Natural killer cell (primary cell): Measurements from ENCODE around the gene TWIST2. TPM values are rescaled to one million over a fixed set of nuclear protein-coding genes. Genes with fewer than 3 reads are reported as not detected.

Experiments
- ATAC-seq, 3 donors: fragments of 150-1000 bp in 2 of 3; fragments of 200-7000 bp in 1 of 3; cut with Tn5 transposase; 1 replicate in 1 of 3; 2 replicates in 2 of 3; pipeline ENCODE4 v1.10.0; 2021; ENCODE audit warnings: mild to moderate bottlenecking in 2 of 3, moderate library complexity in 2 of 3
- DNase-seq, 2 donors: peaks; one replicate each; pipeline versions ENCODE4 v3.0.0 to v3.0.0-alpha.2; 2013 to 2021; ENCODE audit warnings: mixed read lengths in 1 of 2
- H3K27ac ChIP-seq: one replicate; pipeline ENCODE4 v1.5.1; 2013; ENCODE audit warnings: mild to moderate bottlenecking, low read length
- H3K27me3 ChIP-seq: one replicate; pipeline ENCODE4 v1.6.1; 2013; ENCODE audit warnings: low read length; ENCODE audit not compliant: control insufficient read depth, insufficient read depth
- H3K36me3 ChIP-seq: one replicate; pipeline ENCODE4 v1.6.1; 2013; ENCODE audit warnings: low read length; ENCODE audit not compliant: control insufficient read depth, insufficient read depth
- H3K4me1 ChIP-seq: one replicate; pipeline ENCODE4 v1.6.1; 2013; ENCODE audit warnings: low read length; ENCODE audit not compliant: control insufficient read depth, insufficient read depth
- H3K4me3 ChIP-seq: one replicate; pipeline ENCODE4 v1.5.1; 2013; ENCODE audit warnings: low read length
- H3K9me3 ChIP-seq: one replicate; pipeline ENCODE4 v1.6.1; 2013; ENCODE audit warnings: low read length; ENCODE audit not compliant: control insufficient read depth, insufficient read depth
- H3K27ac Mint-ChIP-seq, 2 donors: one replicate each; pipeline ENCODE4 v1.8.0; 2022; ENCODE audit warnings: mild to moderate bottlenecking in 2 of 2, mixed read lengths in 2 of 2, moderate library complexity in 1 of 2
- H3K27me3 Mint-ChIP-seq, 2 donors: one replicate each; pipeline ENCODE4 v1.8.0; 2022; ENCODE audit warnings: low read depth in 2 of 2, mixed read lengths in 2 of 2
- H3K36me3 Mint-ChIP-seq: one replicate; pipeline ENCODE4 v1.8.0; 2022; ENCODE audit warnings: mixed read lengths
- H3K4me1 Mint-ChIP-seq, 2 donors: one replicate each; pipeline ENCODE4 v1.8.0; 2022; ENCODE audit warnings: mixed read lengths in 2 of 2
- H3K4me3 Mint-ChIP-seq: one replicate; pipeline ENCODE4 v1.8.0; 2022; ENCODE audit warnings: mild to moderate bottlenecking, moderate library complexity, mixed read lengths
- H3K9me3 Mint-ChIP-seq, 2 donors: one replicate each; pipeline ENCODE4 v1.8.0; 2022; ENCODE audit warnings: mixed read lengths in 2 of 2
- WGBS: methylation state at CpG from one replicate; pipeline ENCODE4 v1.1.7; 2013; ENCODE audit warnings: missing lambda C conversion rate; ENCODE audit not compliant: insufficient coverage; 5-methylcytosine and 5-hydroxymethylcytosine counted together
- intact Hi-C: fragments of 100-400 bp; cut with micrococcal nuclease; formaldehyde crosslinking; loops from one replicate; pipeline ENCODE4 v1.14.2; 2022
- total RNA-seq, 4 donors: library from RNA; stranded (reverse); fragments of 120-200 nt in 1 of 4; gene quantifications; one replicate each; pipeline versions ENCODE4 v1.2.3 to v1.2.4, GENCODE V29; 2013 to 2022
- TF ChIP-seq, protein P1 (sequence below): fragments of 200-600 bp; IDR thresholded peaks from one replicate; pipeline ENCODE4 v1.8.0; 2022; ENCODE audit warnings: antibody characterized with exemption

Gene TWIST2
- total RNA-seq, 3 donors from 2014 or later (not counting 1 experiment from before 2014, with no cell fraction given) = not detected

DNA sequence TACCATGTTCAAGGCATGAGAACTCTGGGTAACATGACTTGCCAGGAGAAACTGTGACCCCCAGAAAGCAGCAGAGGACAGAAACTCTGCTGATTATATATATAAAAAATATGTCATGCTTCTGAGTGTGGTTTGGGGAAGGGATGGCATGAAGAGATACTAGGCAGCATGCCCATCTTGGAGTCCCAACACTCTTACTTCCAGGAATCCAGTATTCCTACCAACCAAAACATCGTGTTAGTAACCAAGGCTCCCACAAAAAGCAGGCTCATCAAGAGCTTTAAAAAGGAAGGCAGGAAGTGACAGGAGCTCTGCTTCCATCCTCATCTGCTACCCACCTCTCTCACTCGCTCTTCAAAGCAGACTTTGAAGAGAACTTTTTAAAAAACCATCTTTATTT lies 31.6 kb upstream of the TWIST2 start:
- no peak overlapping the region for H3K27ac ChIP-seq
- Mint-ChIP-seq H3K4me3 (no peak overlapping the region), H3K4me1 (no peaks in the 10 kb centered on the region), H3K27me3 (peaks cover 36 to 68% of the 10 kb centered on the region in 2 donors), H3K9me3 (peaks cover 0 to 2% of the 10 kb centered on the region in 2 donors), H3K27ac (no peak overlapping the region), H3K36me3 (no peaks in the 10 kb centered on the region)
- H3K9me3 ChIP-seq = no peaks in the 10 kb centered on the region
- 62% methylated on average over 2 of the region's 2 CpGs for WGBS
- TF ChIP-seq, protein P1, sequence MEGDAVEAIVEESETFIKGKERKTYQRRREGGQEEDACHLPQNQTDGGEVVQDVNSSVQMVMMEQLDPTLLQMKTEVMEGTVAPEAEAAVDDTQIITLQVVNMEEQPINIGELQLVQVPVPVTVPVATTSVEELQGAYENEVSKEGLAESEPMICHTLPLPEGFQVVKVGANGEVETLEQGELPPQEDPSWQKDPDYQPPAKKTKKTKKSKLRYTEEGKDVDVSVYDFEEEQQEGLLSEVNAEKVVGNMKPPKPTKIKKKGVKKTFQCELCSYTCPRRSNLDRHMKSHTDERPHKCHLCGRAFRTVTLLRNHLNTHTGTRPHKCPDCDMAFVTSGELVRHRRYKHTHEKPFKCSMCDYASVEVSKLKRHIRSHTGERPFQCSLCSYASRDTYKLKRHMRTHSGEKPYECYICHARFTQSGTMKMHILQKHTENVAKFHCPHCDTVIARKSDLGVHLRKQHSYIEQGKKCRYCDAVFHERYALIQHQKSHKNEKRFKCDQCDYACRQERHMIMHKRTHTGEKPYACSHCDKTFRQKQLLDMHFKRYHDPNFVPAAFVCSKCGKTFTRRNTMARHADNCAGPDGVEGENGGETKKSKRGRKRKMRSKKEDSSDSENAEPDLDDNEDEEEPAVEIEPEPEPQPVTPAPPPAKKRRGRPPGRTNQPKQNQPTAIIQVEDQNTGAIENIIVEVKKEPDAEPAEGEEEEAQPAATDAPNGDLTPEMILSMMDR = no peak
- H3K36me3 ChIP-seq = no peaks in the 10 kb centered on the region
- ATAC-seq (no peak), DNase-seq (no peak)
- H3K27me3 ChIP-seq = peaks cover 3% of the 10 kb centered on the region
- no peak overlapping the region for H3K4me3 ChIP-seq
- H3K4me1 ChIP-seq = no peaks in the 10 kb centered on the region
- intact Hi-C loops = no loop called here

DNA sequence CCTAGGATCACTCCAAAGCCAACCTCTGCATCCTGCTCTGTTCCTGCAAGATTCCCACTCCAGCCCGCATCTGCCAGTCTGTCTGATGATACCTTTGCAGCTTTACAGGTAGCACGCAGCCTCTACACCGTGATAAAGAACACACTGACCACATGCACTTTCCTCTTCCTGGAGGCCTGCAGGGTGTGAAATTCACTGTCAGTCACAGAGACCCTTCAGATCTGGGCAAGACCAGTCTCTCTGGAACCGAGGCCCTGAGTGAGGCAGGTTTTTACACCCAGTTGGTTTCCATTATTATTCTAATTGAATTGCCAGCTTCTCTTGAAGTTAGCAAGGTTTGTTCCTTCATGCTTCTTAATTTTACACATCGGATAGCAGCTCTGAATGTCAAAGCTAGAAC lies 30.5 kb upstream of the TWIST2 start:
- Histone ChIP-seq H3K9me3 (no peaks in the 10 kb centered on the region), H3K4me1 (no peaks in the 10 kb centered on the region), H3K27ac (no peak overlapping the region), H3K36me3 (no peaks in the 10 kb centered on the region), H3K4me3 (no peak overlapping the region), H3K27me3 (peaks cover 3% of the 10 kb centered on the region)
- Mint-ChIP-seq H3K27ac (no peak overlapping the region), H3K9me3 (peaks cover 0 to 2% of the 10 kb centered on the region in 2 donors), H3K4me3 (no peak overlapping the region), H3K36me3 (no peaks in the 10 kb centered on the region), H3K4me1 (no peaks in the 10 kb centered on the region), H3K27me3 (peaks cover 38 to 67% of the 10 kb centered on the region in 2 donors)
- no peak for ATAC-seq
- no peak for DNase-seq
- WGBS = 22% methylated on average over 5 of the region's 5 CpGs
- TF ChIP-seq, protein P1 = no peak
- intact Hi-C loops = no loop called here

DNA sequence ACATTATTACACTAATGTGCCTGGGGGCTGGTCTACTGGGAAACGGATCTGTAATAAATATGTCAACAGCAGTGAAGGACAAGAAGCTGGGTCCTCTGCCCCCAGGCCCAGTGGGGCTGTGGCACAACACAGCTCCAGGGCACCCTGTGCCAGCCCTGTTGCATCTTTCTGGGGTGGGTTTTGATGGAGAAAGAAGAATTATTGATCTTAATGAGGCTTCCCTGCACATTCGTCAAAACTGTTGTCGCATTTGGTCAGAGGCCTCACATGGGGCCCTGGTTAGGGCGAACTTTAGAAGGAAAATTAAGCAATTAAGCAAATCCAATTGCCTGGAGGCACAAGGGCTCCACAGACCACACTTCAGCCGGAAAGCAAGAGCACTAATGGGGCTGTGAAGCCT lies 30.0 kb upstream of the TWIST2 start:
- H3K27ac ChIP-seq = no peak overlapping the region
- H3K9me3 Mint-ChIP-seq = peaks cover 0 to 2% of the 10 kb centered on the region in 2 donors
- no peaks in the 10 kb centered on the region for H3K36me3 ChIP-seq
- no peak overlapping the region for H3K4me3 ChIP-seq
- no peak overlapping the region for H3K4me3 Mint-ChIP-seq
- H3K27me3 ChIP-seq = peaks cover 3% of the 10 kb centered on the region
- no peaks in the 10 kb centered on the region for H3K4me1 Mint-ChIP-seq
- ATAC-seq = no peak
- TF ChIP-seq, protein P1 = no peak
- 61% methylated on average over 5 of the region's 5 CpGs for WGBS
- no peak overlapping the region for H3K27ac Mint-ChIP-seq
- H3K36me3 Mint-ChIP-seq = no peaks in the 10 kb centered on the region
- peaks cover 39 to 63% of the 10 kb centered on the region in 2 donors for H3K27me3 Mint-ChIP-seq
- DNase-seq = no peak
- H3K4me1 ChIP-seq = no peaks in the 10 kb centered on the region
- intact Hi-C loops = no loop called here
- H3K9me3 ChIP-seq = no peaks in the 10 kb centered on the region

DNA sequence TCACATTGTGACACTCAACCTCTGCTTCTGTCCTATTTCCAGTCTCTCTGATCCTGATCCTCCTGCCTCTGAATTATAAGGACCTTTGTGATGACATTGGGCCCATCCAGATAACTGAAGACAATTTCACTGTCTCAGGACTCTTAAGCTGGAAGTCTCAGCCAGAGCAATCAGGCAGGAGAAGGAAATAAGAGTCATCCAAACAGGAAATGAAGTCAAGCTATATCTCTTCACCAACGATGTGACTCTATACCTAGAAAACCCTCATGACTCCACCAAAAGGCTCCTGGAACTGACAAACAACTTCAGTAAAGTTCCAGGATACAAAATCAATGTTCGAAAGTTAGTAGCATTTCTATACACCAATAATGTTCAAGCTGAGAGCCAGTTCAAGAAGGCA lies 29.3 kb upstream of the TWIST2 start:
- Mint-ChIP-seq H3K4me3 (no peak overlapping the region), H3K9me3 (peaks cover 0 to 2% of the 10 kb centered on the region in 2 donors), H3K27me3 (peaks cover 40 to 57% of the 10 kb centered on the region in 2 donors), H3K4me1 (no peaks in the 10 kb centered on the region), H3K36me3 (no peaks in the 10 kb centered on the region), H3K27ac (no peak overlapping the region)
- ATAC-seq (no peak), DNase-seq (no peak)
- Histone ChIP-seq H3K36me3 (no peaks in the 10 kb centered on the region), H3K9me3 (no peaks in the 10 kb centered on the region), H3K27me3 (peaks cover 3% of the 10 kb centered on the region), H3K4me1 (no peaks in the 10 kb centered on the region), H3K27ac (no peak overlapping the region), H3K4me3 (no peak overlapping the region)
- TF ChIP-seq, protein P1 = no peak
- intact Hi-C loops = no loop called here
- WGBS = 48% methylated on average over 2 of the region's 2 CpGs
